NCI-H146 (cell line): Measurements from ENCODE around the gene CRYBG2.
"Not testable (repeated sequence)": the region's sequence is repeated elsewhere in the genome, so short reads cannot be mapped to it uniquely, and the experiment has no call there.

ENCODE experiments used
- DNase-seq: peaks from one replicate; lab custom pipeline; 2025; lab: John Stamatoyannopoulos, UW

CRYBG2 gene, protein sequence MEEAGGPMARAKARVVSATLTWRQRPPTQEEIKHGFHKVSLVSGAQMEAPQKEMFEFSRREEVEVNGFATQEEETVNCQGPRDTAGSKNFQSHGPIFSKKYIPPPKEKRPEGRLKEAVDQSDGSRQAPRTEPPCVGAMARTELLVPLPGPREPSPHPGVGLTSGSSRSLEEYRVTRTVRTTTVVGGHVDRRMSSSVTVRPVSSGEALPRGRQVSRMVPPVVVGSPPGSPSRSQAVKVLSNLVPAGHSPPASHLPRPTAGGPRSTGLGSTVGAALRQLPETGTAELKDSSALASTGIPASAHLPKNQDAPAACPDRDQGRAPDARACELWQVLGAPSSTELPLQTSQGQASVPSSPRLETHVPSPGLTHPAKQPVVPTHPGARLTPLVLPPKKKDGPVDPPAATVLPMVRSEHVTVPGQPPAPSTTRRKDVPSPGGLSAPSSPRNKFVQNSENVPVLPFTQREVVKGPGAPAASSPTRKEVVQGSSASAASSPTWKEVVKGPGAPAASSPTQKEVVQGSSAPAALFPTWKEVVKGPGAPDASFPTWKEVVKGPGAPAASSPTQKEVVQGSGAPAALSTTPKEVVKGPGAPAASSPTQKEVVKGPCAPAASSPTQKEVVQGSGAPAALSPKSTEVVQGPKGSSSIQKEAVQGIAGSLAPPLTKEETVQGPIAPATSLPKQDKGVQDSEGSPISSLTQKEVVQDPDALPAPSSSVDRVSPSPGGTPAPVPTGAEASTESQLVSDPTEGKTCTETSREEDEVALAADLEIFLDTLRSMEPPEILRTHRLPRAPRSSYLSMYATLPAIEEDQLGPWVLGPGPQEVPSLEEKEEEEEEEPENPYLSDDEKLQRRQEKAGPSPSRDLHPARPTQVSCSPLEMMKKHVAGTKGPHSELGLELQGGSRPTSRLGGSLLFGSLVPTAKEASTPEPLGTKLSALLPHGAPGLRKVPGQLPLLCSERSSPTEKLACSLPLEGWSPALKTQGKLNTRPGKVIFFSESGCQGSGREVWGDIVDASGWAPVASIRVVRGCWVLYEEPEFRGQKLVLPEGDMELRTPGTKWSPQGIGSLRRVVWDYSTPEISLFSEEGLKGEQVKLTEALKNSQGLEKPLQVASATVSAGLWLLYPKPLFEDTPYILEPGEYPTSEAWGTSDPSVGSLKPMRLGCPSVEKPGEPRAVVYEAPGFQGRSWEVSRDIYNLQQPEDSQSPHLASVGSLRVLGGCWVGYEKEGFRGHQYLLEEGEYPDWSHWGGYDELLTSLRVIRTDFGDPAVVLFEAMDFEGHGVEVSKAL (N-terminal part only)

DNA sequence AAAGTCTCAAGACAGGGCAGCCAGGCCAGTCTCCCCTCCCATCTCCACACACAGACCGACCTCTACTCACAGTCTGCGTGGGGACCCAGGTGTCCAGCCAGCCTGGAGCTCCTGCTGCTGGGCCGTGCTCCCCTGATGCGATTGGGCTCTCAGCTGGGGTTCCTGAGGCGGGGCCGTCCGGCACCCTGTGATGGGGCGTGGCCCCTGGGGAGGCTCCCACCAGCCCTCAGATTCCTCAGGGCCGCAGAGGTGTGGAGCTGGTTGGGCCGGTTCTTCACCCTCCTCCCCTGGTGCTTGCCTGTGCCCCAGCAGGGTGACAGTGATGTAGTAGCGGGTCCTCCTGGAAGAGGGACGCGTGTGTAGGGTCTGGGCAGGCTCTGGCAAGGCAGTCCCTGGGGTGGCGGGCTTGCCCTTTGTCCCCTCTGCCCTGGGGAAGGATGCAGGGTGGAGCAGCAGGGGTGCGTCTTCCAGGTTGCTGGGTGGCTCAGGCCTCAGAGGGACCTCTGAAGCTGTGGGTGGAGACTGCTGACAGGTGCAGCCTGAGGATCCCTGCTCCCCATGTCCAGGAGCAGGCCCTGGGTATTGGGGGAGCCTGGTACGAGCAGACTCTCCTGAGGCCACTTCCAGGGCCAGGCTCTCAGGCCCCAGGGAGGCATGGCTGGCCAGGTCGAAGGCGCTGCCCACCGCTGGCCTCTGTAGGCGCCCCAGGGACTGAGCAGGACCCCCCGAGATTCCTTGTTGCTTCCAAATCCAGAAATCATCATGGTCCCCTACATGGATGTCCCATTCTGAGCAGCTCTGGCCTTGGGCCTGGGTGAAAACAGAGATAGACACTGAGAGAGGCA is at the start of gene CRYBG2:
Gene CRYBG2, minus strand, starts transcription at position 155 of the 845 bp plus-strand sequence. CDS start 7,473 bp downstream, outside the sequence.
- no peak for DNase-seq

DNA sequence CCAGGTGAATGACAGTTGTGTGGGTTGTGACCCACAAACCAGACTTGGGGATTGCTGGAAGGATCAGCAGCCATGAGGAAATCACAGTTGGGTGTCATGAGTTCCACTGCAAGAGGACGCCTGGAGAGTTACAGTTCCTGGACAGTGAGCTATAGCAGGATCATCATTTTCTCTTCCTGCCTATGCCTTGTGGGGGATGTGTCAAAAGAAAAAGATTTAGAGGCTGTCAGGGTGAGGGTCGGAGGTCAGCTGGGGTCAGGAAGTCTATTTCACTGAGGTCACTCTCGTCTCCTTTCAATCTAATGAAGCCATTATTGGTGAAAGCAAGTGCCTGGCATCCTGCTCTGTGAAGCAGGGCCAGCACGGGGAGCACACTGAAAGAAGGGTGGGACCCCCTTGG is 49.7 kb upstream of the CRYBG2 start:
- DNase-seq, result no peak

DNA sequence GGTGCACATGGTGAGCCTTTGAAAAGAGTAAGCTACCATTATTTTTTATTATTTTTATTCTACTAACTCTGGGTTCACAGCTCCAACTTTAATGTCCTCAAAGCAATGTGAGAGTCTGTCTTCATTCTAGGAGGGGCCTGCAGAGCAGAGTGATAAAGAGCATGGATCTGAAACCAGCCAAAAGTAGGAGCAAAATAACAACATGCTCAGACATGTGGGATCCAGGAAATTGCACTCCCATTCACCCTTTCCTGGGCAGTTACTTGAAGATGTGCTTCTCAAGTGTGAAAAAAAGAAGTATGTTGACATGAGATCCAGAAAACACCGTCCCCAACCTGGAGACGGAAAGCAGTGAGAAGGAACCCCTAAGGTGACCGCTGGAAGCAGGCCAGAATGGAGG is 48.0 kb upstream of the CRYBG2 start:
- no peak for DNase-seq

DNA sequence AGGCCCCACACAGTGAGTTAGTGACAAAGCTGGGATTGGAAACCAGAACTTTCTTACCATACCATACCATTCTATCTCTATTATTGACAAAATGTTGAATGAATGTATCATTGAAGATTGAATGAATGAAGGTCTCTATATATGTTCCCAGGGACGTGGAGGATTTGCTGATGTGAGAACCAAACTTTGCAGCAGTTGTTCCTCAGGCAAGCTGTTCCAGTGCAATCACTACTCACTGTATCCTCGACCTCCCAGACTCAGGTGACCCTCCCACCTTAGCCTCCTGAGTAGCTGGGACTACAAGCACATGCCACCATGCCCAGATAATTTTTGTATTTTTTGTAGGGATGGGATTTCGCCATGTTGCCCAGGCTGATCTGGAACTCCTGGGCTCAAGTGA is 45.1 kb upstream of the CRYBG2 start:
- no peak for DNase-seq

DNA sequence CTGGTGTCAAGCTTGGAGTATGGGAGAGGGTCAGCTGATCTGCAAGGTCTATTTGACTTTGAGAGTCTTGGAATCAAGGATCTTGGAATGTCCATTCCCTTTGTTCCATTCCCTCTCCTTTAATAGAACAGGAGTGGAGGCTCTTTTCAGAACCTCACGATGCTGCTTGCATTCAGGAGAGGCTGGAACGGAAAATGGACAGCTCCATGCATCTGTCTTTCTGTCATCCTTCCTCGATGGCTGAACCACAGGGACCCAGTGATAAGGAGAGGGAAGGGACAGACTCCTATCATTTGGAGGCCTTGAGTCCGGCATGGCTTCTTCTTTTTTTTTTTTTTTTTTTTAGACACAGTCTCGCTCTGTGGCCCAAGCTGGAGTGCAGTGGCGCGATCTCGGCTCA is 41.8 kb upstream of the CRYBG2 start:
- DNase-seq, result no peak

DNA sequence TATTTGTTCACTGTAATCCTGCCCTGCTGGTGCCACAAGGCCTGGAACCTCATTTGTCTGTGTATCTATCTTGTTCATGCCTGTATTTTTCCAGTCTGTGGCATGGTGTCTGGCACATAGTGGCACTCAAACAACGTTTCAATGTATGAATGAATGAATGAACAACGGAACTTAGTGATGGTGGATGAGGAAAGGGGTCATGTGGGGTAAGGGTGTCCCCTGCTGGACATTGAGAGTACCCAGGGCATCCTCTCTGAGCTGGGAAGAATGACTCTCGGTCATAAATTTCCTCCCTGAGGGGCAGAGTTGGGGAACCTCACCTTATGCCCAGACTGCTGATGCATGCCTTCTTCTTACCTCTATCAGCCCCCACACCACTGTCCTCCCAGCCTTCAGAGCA is 37.5 kb upstream of the CRYBG2 start:
- no peak for DNase-seq

DNA sequence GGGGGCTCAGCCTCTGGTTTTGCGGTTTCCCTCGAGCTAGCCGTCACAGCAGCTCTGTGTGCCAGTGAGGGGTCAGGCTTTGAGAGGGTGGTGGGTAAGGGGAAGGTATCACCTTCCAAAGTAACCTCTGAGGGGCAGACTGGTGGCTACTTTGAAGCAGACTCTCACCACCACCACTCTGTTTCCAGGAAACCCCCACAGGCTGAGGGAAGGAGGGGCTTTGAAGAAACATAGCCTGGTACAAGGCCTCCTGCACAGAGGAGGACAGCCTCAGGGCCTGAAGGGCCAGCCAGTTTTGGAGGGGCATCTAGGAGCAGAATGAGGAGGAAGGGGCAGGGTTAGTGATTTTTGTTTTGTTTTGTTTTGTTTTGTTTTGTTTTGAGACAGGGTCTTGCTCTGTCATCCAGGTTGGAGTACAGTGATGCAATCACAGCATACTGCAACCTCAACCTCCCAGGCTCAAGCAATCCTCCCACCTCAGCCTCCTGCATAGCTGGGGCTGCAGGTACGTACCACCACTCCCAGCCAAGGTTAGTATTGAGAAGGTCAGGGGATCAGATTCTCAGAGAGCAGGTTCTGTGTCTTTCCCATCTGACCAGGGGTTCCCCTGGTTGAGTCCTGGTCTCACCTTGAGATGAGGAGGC is 35.8 kb upstream of the CRYBG2 start:
- no peak for DNase-seq

DNA sequence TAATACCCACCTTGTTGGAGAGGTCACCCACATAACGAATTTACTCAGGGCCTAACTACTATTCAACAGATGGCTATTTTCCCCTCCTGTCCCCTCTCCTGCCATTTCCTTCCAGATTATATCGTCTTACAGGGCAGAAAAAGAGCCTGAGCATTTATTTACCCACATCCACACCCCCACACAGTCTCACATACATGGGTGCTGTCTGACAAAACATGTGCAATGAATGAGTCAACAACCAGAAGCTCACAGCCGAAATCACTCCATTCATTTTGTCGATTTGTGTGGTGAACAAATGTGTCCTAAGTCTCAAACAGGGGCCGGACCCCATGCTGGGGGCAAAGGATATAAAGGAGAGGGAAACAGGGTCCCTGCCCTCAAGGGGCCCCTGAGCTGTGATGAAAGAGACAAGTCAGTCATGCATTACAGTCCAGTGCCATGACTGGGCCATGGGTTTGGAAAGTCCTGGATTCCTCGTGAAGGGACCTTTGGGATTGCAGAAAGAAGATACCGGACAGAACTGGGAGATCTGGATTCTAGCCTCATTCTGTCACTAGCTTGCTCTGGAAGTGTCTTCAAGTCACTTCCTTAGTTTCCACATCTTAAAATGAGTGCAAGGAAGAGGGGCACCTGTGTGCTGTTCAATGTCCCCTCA is 35.0 kb upstream of the CRYBG2 start:
- DNase-seq, result no peak

DNA sequence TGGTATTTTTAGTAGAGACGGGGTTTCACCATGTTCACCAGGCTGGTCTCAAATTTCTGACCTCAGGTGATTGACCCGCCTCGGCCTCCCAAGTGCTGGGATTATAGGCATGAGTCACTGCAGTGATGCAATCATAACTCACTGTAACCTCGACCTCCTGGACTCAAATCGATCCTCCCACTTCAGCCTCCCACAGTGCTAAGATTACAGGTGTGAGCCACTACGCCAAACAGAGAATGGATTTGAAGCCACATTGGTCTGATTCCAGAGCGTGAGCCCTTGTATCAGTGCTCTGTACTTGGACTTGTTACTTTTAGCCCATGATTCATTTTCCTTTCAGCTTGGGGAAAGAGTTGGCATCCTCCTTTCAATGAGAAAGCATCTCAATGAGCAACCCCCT is 33.5 kb upstream of the CRYBG2 start:
- DNase-seq, result peak; percentile 8

DNA sequence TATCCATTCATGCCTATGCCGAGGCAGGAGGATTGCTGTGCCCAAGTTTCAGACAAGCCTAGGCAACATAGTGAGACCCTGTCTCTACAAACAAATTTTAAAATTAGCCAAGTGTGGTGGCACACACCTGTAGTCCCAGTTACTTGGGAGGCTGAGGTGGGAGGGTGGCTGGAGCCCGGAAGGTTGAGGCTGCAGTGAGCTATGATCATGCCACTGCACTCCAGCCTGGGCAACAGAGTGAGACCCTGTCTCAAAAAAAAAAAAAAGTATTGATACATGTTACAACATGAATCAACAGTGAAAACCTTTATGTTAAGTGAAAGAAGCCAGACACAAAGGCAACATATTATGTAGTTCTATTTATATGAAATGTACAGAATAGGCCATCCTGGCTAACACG is 31.1 kb upstream of the CRYBG2 start:
- not testable (repeated sequence) for DNase-seq

DNA sequence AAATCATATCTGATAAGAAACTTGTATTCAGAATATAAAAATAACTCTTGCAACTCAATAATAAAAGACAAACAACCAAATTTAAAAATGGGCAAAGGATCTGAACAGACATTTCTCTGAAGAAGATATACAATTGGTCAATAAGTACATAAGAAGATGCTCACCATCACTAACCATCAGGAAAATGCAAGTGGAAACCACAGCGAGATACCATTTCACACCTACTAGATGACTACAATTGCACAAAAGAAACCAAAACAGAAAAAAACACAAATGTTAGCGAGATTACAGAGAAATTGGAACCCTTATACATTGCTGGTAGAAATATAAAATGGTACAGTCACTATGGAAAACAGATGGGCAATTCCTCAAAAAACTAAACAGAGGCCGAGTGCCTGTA is 30.1 kb upstream of the CRYBG2 start:
- no peak for DNase-seq

DNA sequence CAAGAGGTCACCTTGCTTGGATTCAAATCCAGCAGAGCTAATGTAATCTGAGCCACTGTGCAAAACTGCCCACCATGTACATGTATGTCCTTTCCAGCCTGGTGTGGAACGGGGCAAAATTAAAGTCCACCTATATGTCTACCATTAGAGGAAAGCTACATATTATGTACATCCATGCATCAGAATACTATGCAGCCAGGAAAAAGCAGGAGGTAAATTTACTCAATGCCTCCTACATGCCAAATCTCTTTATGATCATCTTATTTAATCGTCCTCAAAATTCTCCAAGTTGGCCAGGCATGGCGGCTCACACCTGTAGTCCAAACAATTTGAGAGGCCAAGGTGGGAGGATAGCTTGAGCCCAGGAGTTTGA is 24.9 kb upstream of the CRYBG2 start:
- no peak for DNase-seq

DNA sequence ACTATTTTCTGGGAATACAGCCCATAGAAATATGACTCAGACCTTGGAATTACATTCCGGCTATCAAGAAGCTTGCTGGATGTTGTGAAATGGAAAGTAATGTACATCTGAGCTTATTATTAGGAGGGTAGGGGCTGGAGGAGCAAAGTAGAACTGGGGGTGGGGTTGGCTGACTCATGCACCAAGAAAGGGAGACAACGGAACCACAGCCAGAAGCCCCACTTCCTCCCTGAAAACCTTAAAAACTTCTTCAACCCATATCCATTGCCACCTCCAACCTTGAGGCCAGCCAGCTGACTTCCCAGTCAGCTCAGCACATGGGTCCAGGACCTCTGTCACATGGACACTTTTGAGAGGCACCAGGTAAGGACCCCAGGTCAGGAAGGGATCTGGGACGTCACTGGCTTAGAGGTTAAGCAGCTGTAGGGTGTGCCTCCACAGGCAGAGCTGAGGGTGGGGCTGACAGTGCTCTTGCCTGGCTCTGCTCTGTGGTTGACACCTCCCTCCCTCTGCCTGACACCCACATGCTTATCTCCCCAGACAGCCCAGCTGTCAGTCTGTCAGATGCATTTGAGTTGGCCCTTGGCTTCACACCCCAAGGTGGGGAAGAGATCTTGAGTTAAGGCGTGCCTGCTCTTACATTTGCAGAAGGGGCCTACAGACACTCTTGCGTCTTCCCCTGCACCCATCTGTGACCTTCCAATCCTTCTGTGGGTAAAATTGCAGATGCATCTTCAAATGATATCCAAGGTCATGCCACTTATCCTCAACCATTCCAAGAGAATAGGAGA is 24.4 kb upstream of the CRYBG2 start:
- DNase-seq, result no peak

DNA sequence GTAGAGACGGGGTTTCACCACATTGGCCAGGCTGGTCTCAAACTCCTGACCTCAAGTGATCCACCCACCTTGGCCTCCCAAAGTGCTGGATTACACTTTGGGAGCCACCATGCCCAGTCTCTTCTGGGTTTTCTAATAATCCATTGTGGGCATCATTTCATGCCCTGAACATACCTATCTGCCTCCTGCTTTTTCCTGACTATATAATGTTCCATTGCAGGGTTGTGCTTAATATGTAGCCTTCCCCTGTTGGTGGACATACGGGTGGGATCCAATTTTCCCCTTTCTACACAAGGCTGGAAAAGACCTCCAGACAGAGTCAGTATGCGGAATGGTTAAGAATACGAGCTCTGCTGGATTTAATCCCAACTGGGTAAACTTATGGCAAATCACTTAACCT is 22.1 kb upstream of the CRYBG2 start:
- DNase-seq, result no peak

DNA sequence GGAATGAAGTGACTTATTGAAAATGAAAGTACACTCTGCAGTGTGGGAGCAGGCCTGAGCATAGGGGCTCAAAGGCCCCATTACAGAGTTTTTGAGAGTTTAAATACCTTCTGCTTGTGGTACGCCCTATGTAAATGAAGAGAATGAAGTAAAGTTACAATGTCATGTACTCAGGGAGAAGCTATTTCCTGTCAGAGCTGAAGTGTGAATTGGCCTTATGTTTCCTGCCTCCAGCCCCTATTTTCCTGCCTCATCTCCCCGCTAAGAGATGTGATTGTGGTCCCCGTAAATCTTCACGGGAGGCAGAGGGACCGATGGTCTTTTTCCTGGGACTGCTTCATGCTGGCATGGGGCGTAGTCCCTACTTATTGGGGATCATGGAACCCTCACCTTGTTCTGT is 21.2 kb upstream of the CRYBG2 start:
- no peak for DNase-seq

DNA sequence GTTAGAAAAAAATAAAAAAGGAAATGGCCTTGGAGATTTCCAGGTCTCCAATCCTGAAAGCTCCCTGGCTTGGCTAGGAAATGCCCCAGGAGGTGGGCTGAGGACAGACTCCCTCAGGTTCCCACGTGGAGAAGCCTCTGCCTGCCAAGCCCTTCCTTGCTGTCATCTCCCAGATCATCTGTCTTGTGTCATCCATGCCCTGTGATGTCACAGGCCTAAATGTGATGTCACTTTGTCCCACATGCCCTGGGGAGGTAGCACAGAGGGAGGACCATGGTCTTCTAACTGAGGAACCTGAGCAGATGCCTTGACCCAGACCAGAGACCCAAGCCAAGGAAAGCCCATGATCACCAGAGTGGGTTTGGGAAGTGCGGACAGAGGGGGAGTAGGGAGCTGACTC is 20.4 kb upstream of the CRYBG2 start:
- not testable (repeated sequence) for DNase-seq

DNA sequence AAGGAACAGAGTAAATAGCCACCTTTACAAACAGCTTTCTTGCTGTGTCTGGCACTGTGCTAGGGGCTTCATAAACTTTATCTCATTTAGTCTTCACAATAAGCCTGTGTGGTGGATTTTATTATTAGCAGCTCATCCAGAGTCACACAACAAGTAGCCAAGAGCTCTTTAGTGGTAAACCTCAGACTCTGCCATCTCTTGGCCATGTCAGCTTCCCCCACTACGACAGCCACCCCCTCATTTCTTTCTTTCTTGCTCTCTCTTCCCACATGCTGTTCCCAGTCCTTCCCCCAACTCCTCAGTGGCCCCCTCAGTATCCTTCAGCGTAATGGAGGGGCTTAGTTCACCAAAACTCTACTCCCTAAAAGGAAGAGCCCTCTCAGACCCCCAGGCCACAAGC is 19.9 kb upstream of the CRYBG2 start:
- DNase-seq, result no peak

DNA sequence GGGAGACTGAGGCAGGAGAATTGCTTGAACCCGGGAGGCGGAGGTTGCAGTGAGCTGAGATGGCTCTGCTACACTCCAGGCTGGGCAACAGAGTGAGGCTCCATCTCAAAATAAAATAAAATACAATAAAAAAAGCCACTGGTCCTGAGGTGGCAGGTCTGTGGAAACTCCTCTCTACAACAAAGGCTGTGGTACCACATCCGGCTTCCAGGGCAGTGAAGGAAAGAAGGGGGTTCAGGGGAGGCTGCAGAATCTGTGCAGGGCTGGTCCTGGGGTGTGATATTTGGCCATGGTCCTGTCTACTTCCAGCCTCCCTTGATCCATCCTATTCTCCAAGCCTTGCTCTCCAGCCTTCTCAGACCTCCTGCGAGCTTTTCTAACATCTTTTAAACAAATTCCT is 19.4 kb upstream of the CRYBG2 start:
- no peak for DNase-seq

DNA sequence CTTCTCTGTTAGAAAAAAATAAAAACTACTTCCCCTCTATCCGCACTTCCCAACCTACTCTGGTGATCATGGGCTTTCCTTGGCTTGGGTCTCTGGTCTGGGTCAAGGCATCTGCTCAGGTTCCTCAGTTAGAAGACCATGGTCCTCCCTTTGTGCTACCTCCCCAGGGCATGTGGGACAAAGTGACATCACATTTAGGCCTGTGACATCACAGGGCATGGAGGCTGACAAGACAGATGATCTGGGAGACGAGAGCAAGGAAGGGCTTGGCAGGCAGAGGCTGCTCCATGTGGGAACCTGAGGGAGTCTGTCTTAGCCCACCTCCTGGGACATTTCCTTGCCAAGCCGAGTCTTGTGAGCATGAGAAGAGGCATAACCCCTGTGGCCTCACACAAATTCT is 18.7 kb upstream of the CRYBG2 start, which contains the start of gene ZNF683:
Gene ZNF683, minus strand, starts transcription at position 140 of the 400 bp plus-strand sequence. CDS start 4,179 bp downstream, outside the sequence.
- DNase-seq, result not testable (repeated sequence)
